ENCODE data around the gene FOXC2.

The FOXC2 gene

GRCh38 chr16:86618431-86619238, 52.0 kb downstream of the FOXC2 start:
- TF ChIP-seq, protein P1, sequence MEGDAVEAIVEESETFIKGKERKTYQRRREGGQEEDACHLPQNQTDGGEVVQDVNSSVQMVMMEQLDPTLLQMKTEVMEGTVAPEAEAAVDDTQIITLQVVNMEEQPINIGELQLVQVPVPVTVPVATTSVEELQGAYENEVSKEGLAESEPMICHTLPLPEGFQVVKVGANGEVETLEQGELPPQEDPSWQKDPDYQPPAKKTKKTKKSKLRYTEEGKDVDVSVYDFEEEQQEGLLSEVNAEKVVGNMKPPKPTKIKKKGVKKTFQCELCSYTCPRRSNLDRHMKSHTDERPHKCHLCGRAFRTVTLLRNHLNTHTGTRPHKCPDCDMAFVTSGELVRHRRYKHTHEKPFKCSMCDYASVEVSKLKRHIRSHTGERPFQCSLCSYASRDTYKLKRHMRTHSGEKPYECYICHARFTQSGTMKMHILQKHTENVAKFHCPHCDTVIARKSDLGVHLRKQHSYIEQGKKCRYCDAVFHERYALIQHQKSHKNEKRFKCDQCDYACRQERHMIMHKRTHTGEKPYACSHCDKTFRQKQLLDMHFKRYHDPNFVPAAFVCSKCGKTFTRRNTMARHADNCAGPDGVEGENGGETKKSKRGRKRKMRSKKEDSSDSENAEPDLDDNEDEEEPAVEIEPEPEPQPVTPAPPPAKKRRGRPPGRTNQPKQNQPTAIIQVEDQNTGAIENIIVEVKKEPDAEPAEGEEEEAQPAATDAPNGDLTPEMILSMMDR (conservative IDR thresholded peaks at IDR 0.05; ENCODE audit: low read depth, low read length): no peak
- no peak overlapping the region for H3K4me3 ChIP-seq (ENCODE audit: low read length)
- DNase-seq (ENCODE audit: low read depth): no peak
